H9 (cell line): Measurements from ENCODE around the gene FAM110A. TPM values are rescaled to one million over a fixed set of nuclear protein-coding genes. Genes with fewer than 3 reads are reported as not detected.

Source experiments
- DNase-seq: peaks from one replicate; pipeline ENCODE4 v3.0.0-alpha.2; 2017
- H2AFZ ChIP-seq: one replicate; pipeline ENCODE4 v1.6.1; 2013; ENCODE audit warnings: mild to moderate bottlenecking, low read length, control low read depth, moderate library complexity
- H2AK5ac ChIP-seq: 2 replicates; pipeline ENCODE4 v1.6.1; 2013; ENCODE audit warnings: low read length, control low read depth, mixed read lengths; ENCODE audit not compliant: insufficient read length
- H2BK120ac ChIP-seq: one replicate; pipeline ENCODE4 v1.6.1; 2013; ENCODE audit warnings: low read depth, mild to moderate bottlenecking, low read length, control low read depth, inconsistent platforms; ENCODE audit not compliant: poor library complexity, severe bottlenecking
- H2BK12ac ChIP-seq: 2 replicates; pipeline ENCODE4 v1.6.1; 2013; ENCODE audit warnings: low read length, control low read depth, mixed read lengths, low read depth; ENCODE audit not compliant: insufficient read length
- H2BK15ac ChIP-seq: 2 replicates; pipeline ENCODE4 v1.6.1; 2013; ENCODE audit warnings: low read depth, low read length, control low read depth
- H2BK20ac ChIP-seq: one replicate; pipeline ENCODE4 v1.6.1; 2013; ENCODE audit warnings: low read depth, mild to moderate bottlenecking, low read length, control low read depth, inconsistent platforms; ENCODE audit not compliant: poor library complexity, severe bottlenecking
- H2BK5ac ChIP-seq: 2 replicates; pipeline ENCODE4 v1.6.1; 2013; ENCODE audit warnings: low read length, control low read depth, mixed read lengths; ENCODE audit not compliant: insufficient read length
- H3K14ac ChIP-seq: 2 replicates; pipeline ENCODE4 v1.6.1; 2013; ENCODE audit warnings: low read length, control low read depth; ENCODE audit not compliant: insufficient read depth
- H3K18ac ChIP-seq: 2 replicates; pipeline ENCODE4 v1.6.1; 2013; ENCODE audit warnings: low read depth, mild to moderate bottlenecking, mixed read lengths, low read length, control low read depth; ENCODE audit not compliant: insufficient read length
- H3K23ac ChIP-seq: 2 replicates; pipeline ENCODE4 v1.6.1; 2013; ENCODE audit warnings: low read length, control low read depth, mixed read lengths, low read depth; ENCODE audit not compliant: insufficient read length
- H3K23me2 ChIP-seq: 2 replicates; pipeline ENCODE4 v1.6.1; 2013; ENCODE audit warnings: low read depth, mild to moderate bottlenecking, mixed read lengths, low read length, control low read depth; ENCODE audit not compliant: insufficient read length, poor library complexity, severe bottlenecking
- H3K27ac ChIP-seq: 2 replicates; pipeline ENCODE4 v1.5.1; 2013; ENCODE audit warnings: low read length, control low read depth, mixed read lengths, low read depth; ENCODE audit not compliant: insufficient read length
- H3K27me3 ChIP-seq: 2 replicates; pipeline ENCODE4 v1.6.1; 2013; ENCODE audit warnings: low read length, control low read depth, inconsistent platforms; ENCODE audit not compliant: insufficient read depth
- H3K4ac ChIP-seq: 2 replicates; pipeline ENCODE4 v1.6.1; 2013; ENCODE audit warnings: low read depth, mild to moderate bottlenecking, control low read depth, inconsistent platforms, low read length, moderate library complexity
- H3K4me1 ChIP-seq: 2 replicates; pipeline ENCODE4 v1.6.1; 2013; ENCODE audit warnings: low read length, control low read depth, inconsistent platforms; ENCODE audit not compliant: insufficient read depth
- H3K4me2 ChIP-seq: 2 replicates; pipeline ENCODE4 v1.6.1; 2013; ENCODE audit warnings: low read length, control low read depth, mixed read lengths; ENCODE audit not compliant: insufficient read length, insufficient read depth
- H3K56ac ChIP-seq: 2 replicates; pipeline ENCODE4 v1.6.1; 2013; ENCODE audit warnings: low read depth, mild to moderate bottlenecking, mixed read lengths, low read length, control low read depth; ENCODE audit not compliant: insufficient read length
- H3K79me1 ChIP-seq: 2 replicates; pipeline ENCODE4 v1.6.1; 2013; ENCODE audit warnings: low read depth, mild to moderate bottlenecking, moderate library complexity, low read length, control low read depth, inconsistent platforms; ENCODE audit not compliant: insufficient read depth, poor library complexity, severe bottlenecking
- H3K79me2 ChIP-seq: 2 replicates; pipeline ENCODE4 v1.6.1; 2013; ENCODE audit warnings: low read length, control low read depth, inconsistent platforms; ENCODE audit not compliant: insufficient read depth
- H3K9ac ChIP-seq: 2 replicates; pipeline ENCODE4 v1.6.1; 2013; ENCODE audit warnings: low read length, control low read depth, mixed read lengths; ENCODE audit not compliant: insufficient read length; ENCODE audit errors: extremely low read depth
- H3K9me3 ChIP-seq: one replicate; pipeline ENCODE4 v1.6.1; 2013; ENCODE audit warnings: low read depth, low read length, inconsistent platforms; ENCODE audit not compliant: control insufficient read depth
- H3T11ph ChIP-seq: one replicate; pipeline ENCODE4 v1.6.1; 2013; ENCODE audit warnings: mild to moderate bottlenecking, low read length, control low read depth, inconsistent platforms
- H4K20me1 ChIP-seq: one replicate; pipeline ENCODE4 v1.6.1; 2013; ENCODE audit not compliant: control insufficient read depth, insufficient read length, insufficient read depth
- H4K5ac ChIP-seq: 2 replicates; pipeline ENCODE4 v1.6.1; 2013; ENCODE audit warnings: low read depth, mild to moderate bottlenecking, mixed read lengths, low read length, control low read depth; ENCODE audit not compliant: insufficient read length
- H4K8ac ChIP-seq: replicated peaks from 2 replicates; pipeline ENCODE4 v1.6.1; 2013; ENCODE audit warnings: low read length, control low read depth, mixed read lengths, low read depth; ENCODE audit not compliant: insufficient read length
- H4K91ac ChIP-seq: 2 replicates; pipeline ENCODE4 v1.6.1; 2013; ENCODE audit warnings: low read depth, mild to moderate bottlenecking, moderate library complexity, mixed read lengths, low read length, control low read depth; ENCODE audit not compliant: insufficient read length
- H3K27ac Mint-ChIP-seq, 3 experiments: 2 replicates in 2 of 3; 3 replicates in 1 of 3; pipeline ENCODE4 v1.8.0; 2020 to 2021; ENCODE audit warnings: mixed read lengths in 3 of 3, mild to moderate bottlenecking in 1 of 3, moderate library complexity in 1 of 3
- H3K27me3 Mint-ChIP-seq: 2 replicates; pipeline ENCODE4 v1.8.0; 2021; ENCODE audit warnings: low read depth, mild to moderate bottlenecking, moderate library complexity, mixed read lengths
- H3K36me3 Mint-ChIP-seq, 3 experiments: 2 replicates in 2 of 3; 3 replicates in 1 of 3; pipeline ENCODE4 v1.8.0; 2020 to 2021; ENCODE audit warnings: low read depth in 3 of 3, mixed read lengths in 3 of 3; ENCODE audit not compliant: insufficient read depth in 1 of 3
- H3K4me1 Mint-ChIP-seq, 2 experiments: 2 replicates each; pipeline ENCODE4 v1.8.0; 2020; ENCODE audit warnings: mixed read lengths in 2 of 2
- H3K4me3 Mint-ChIP-seq, 2 experiments: 2 replicates in 1 of 2; 3 replicates in 1 of 2; pipeline ENCODE4 v1.8.0; 2020 to 2021; ENCODE audit warnings: mild to moderate bottlenecking in 2 of 2, mixed read lengths in 2 of 2, moderate library complexity in 1 of 2
- H3K9me3 Mint-ChIP-seq, 2 experiments: 2 replicates in 1 of 2; 3 replicates in 1 of 2; pipeline ENCODE4 v1.8.0; 2020; ENCODE audit warnings: mild to moderate bottlenecking in 2 of 2, mixed read lengths in 2 of 2, moderate library complexity in 1 of 2
- WGBS: extraction: QIAGEN DNeasy Blood & Tissue Kit; methylation state at CpG from one replicate; pipeline ENCODE4 v1.1.7; 2013; ENCODE audit warnings: missing lambda C conversion rate, low lambda C conversion rate, mixed read lengths; ENCODE audit not compliant: insufficient read length; ENCODE audit errors: extremely low coverage; 5-methylcytosine and 5-hydroxymethylcytosine counted together
- total RNA-seq: library from RNA; stranded (reverse); gene quantifications from 2 replicates; pipeline ENCODE4 v1.2.1, GENCODE V29; 2021
- TF ChIP-seq, protein P1 (sequence below): fragments of 200-600 bp; sonication (generic); conservative IDR thresholded peaks from 3 replicates; pipeline ENCODE4 v1.8.0; 2021; ENCODE audit warnings: antibody characterized with exemption, mild to moderate bottlenecking

Gene FAM110A
- total RNA-seq, 1 experiment from 2014 or later, result 10.3 TPM

- H3K4me2 ChIP-seq, result no peak overlapping the region
- no peak overlapping the region for H2BK15ac ChIP-seq
- H3K4ac ChIP-seq, result no peak overlapping the region
- no peak overlapping the region for H4K8ac ChIP-seq
- no peaks in the 10 kb centered on the region for H3K9me3 ChIP-seq
- H3K18ac ChIP-seq, result no peak overlapping the region
- no peaks in the 10 kb centered on the region for H3K79me2 ChIP-seq
- no CpG with 5 or more reads among the region's 2 CpGs for WGBS
- H3K9ac ChIP-seq, result no peak overlapping the region
- DNase-seq, result no peak
- H3T11ph ChIP-seq, result no peak overlapping the region
- no peak overlapping the region for H2BK120ac ChIP-seq
- peaks cover 11 to 19% of the 10 kb centered on the region in 2 experiments for H3K4me1 Mint-ChIP-seq
- H2BK20ac ChIP-seq, result no peak overlapping the region
- peaks cover 31% of the 10 kb centered on the region for H3K27me3 Mint-ChIP-seq
- no peak overlapping the region for H4K5ac ChIP-seq
- no peak overlapping the region for H3K27ac Mint-ChIP-seq
- no peaks in the 10 kb centered on the region for H3K79me1 ChIP-seq
- no peak overlapping the region for H2AK5ac ChIP-seq
- H3K4me1 ChIP-seq, result no peaks in the 10 kb centered on the region
- H3K27me3 ChIP-seq, result 0 out of 2 replicates have a peak, but pooled peaks cover 3% of the 10 kb centered on the region
- H4K20me1 ChIP-seq, result no peaks in the 10 kb centered on the region
- no peak overlapping the region for H4K91ac ChIP-seq
- no peak overlapping the region for H3K14ac ChIP-seq
- no peak overlapping the region for H3K56ac ChIP-seq
- no peaks in the 10 kb centered on the region for H3K23me2 ChIP-seq
- no peak overlapping the region for H2AFZ ChIP-seq
- no peaks in the 10 kb centered on the region for H3K36me3 Mint-ChIP-seq
- H3K4me3 Mint-ChIP-seq, result no peak overlapping the region
- no peak overlapping the region for H3K23ac ChIP-seq
- no peak overlapping the region for H3K27ac ChIP-seq
- no peaks in the 10 kb centered on the region for H3K9me3 Mint-ChIP-seq
- TF ChIP-seq, protein P1, sequence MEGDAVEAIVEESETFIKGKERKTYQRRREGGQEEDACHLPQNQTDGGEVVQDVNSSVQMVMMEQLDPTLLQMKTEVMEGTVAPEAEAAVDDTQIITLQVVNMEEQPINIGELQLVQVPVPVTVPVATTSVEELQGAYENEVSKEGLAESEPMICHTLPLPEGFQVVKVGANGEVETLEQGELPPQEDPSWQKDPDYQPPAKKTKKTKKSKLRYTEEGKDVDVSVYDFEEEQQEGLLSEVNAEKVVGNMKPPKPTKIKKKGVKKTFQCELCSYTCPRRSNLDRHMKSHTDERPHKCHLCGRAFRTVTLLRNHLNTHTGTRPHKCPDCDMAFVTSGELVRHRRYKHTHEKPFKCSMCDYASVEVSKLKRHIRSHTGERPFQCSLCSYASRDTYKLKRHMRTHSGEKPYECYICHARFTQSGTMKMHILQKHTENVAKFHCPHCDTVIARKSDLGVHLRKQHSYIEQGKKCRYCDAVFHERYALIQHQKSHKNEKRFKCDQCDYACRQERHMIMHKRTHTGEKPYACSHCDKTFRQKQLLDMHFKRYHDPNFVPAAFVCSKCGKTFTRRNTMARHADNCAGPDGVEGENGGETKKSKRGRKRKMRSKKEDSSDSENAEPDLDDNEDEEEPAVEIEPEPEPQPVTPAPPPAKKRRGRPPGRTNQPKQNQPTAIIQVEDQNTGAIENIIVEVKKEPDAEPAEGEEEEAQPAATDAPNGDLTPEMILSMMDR, result no peak; the same call in 2 of the 3 replicates
- no peak overlapping the region for H2BK5ac ChIP-seq
- no peak overlapping the region for H2BK12ac ChIP-seq
These were observed 53.6 kb downstream of the FAM110A start for GRCh38 chr20:887137-887536.
